H1 (cell line): ENCODE data around the gene CPZ. TPM values are rescaled to one million over a fixed set of nuclear protein-coding genes. Genes with fewer than 3 reads are reported as not detected.

Experiments
- CTCF ChIA-PET: fragments of 300-600 bp; sonication (Branson Sonifier 250); formaldehyde crosslinking; loops from one replicate; lab custom pipeline; 2021; ENCODE audit not compliant: partially characterized antibody; lab: Charles Lee
- POLR2A ChIA-PET: fragments of 300-600 bp; sonication (Branson Sonifier 250); formaldehyde crosslinking; loops from one replicate; lab custom pipeline; 2021; ENCODE audit warnings: inconsistent platforms; ENCODE audit not compliant: partially characterized antibody; lab: Charles Lee
- DNase-seq, 2 experiments: peaks; one replicate each; pipeline versions ENCODE4 v3.0.0 to v3.0.0-alpha.2; 2010 to 2022; ENCODE audit warnings: low spot score in 2 of 2, low read depth in 1 of 2, mixed read lengths in 1 of 2
- FAIRE-seq: peaks from 2 replicates; lab custom pipeline; 2011; peaks lifted over from hg19 to GRCh38; lab: Jason Lieb, UNC
- H2AFZ ChIP-seq: 2 replicates; pipeline ENCODE4 v1.8.1; 2012; ENCODE audit warnings: low read length, inconsistent platforms
- H2AK5ac ChIP-seq: 2 replicates; pipeline ENCODE4 v1.6.1; 2013; ENCODE audit warnings: low read depth, low read length
- H2BK120ac ChIP-seq: replicated peaks from 2 replicates; pipeline ENCODE3; 2013; ENCODE audit warnings: low read depth, low read length, inconsistent platforms
- H2BK12ac ChIP-seq: 2 replicates; pipeline ENCODE4 v1.6.1; 2013; ENCODE audit warnings: low read depth, low read length
- H2BK15ac ChIP-seq: 2 replicates; pipeline ENCODE4 v1.6.1; 2013; ENCODE audit warnings: low read length
- H2BK20ac ChIP-seq: 2 replicates; pipeline ENCODE4 v1.6.1; 2013; ENCODE audit warnings: low read length
- H2BK5ac ChIP-seq: 2 replicates; pipeline ENCODE4 v1.6.1; 2013; ENCODE audit warnings: low read depth, low read length
- H3K14ac ChIP-seq: 2 replicates; pipeline ENCODE4 v1.6.1; 2013; ENCODE audit warnings: inconsistent platforms; ENCODE audit not compliant: insufficient read length
- H3K18ac ChIP-seq: 2 replicates; pipeline ENCODE4 v1.6.1; 2013; ENCODE audit warnings: low read length; ENCODE audit errors: extremely low read depth
- H3K23ac ChIP-seq: 2 replicates; pipeline ENCODE4 v1.6.1; 2013; ENCODE audit warnings: inconsistent platforms; ENCODE audit not compliant: insufficient read length
- H3K23me2 ChIP-seq: 2 replicates; pipeline ENCODE4 v1.6.1; 2013; ENCODE audit warnings: low read depth, low read length
- H3K27ac ChIP-seq: 2 replicates; pipeline ENCODE4 v1.6.1; 2011; ENCODE audit warnings: low read depth, low read length, inconsistent platforms
- H3K27me3 ChIP-seq, 4 experiments: replicated peaks in 1 of 4; 1 replicate in 1 of 4; 2 replicates in 3 of 4; pipeline versions ENCODE4 v1.6.1 to v1.8.1; 2011 to 2013; ENCODE audit warnings: low read length in 3 of 4, mild to moderate bottlenecking in 3 of 4, inconsistent platforms in 2 of 4, mixed read lengths in 2 of 4, moderate library complexity in 1 of 4; ENCODE audit not compliant: control insufficient read depth in 3 of 4, insufficient read depth in 3 of 4; ENCODE audit errors: extremely low read depth in 1 of 4
- H3K36me3 ChIP-seq, 4 experiments: 2 replicates each; pipeline versions ENCODE4 v1.6.1 to v1.8.1; 2011 to 2013; ENCODE audit warnings: mild to moderate bottlenecking in 4 of 4, low read length in 3 of 4, moderate library complexity in 2 of 4, control low read depth in 1 of 4, inconsistent platforms in 1 of 4; ENCODE audit not compliant: insufficient read depth in 4 of 4, control insufficient read depth in 2 of 4
- H3K4ac ChIP-seq: replicated peaks from 2 replicates; pipeline ENCODE3; 2013; ENCODE audit warnings: low read length, low read depth, mixed read lengths, inconsistent platforms; ENCODE audit not compliant: insufficient read length
- H3K4me1 ChIP-seq, 4 experiments: replicated peaks in 1 of 4; 1 replicate in 1 of 4; 2 replicates in 3 of 4; pipeline versions ENCODE4 v1.6.1 to v1.8.1; 2011 to 2013; ENCODE audit warnings: low read length in 3 of 4, inconsistent platforms in 2 of 4, mixed read lengths in 1 of 4; ENCODE audit not compliant: insufficient read depth in 4 of 4, control insufficient read depth in 3 of 4
- H3K4me2 ChIP-seq, 2 experiments: 2 replicates each; pipeline versions ENCODE4 v1.6.1 to v1.8.1; 2011 to 2013; ENCODE audit warnings: low read depth in 2 of 2, low read length in 2 of 2, control low read depth in 1 of 2, inconsistent platforms in 1 of 2, mild to moderate bottlenecking in 1 of 2; ENCODE audit not compliant: insufficient read depth in 1 of 2
- H3K4me3 ChIP-seq, 4 experiments: fragments of 200-600, 300-600 bp in 1 of 4; sonication (generic), shearing (Covaris generic), sonication (Bioruptor Twin) in 1 of 4; 2 replicates each; pipeline versions ENCODE4 v1.5.1 to v1.8.1; 2011 to 2016; ENCODE audit warnings: low read length in 4 of 4, low read depth in 3 of 4, control low read depth in 2 of 4, inconsistent platforms in 2 of 4, mild to moderate bottlenecking in 2 of 4, mixed read lengths in 1 of 4, moderate library complexity in 1 of 4; ENCODE audit not compliant: insufficient read depth in 2 of 4; ENCODE audit errors: extremely low read depth in 1 of 4
- H3K56ac ChIP-seq: replicated peaks from 2 replicates; pipeline ENCODE3; 2013; ENCODE audit warnings: low read depth, mild to moderate bottlenecking, mixed read lengths, low read length, inconsistent platforms; ENCODE audit not compliant: insufficient read length
- H3K79me1 ChIP-seq: 2 replicates; pipeline ENCODE4 v1.6.1; 2013; ENCODE audit warnings: low read depth, low read length, control low read depth
- H3K79me2 ChIP-seq, 2 experiments: 2 replicates each; pipeline versions ENCODE4 v1.6.1 to v1.8.1; 2012 to 2013; ENCODE audit warnings: low read length in 2 of 2, mild to moderate bottlenecking in 2 of 2, inconsistent platforms in 1 of 2; ENCODE audit not compliant: insufficient read depth in 2 of 2, control insufficient read depth in 1 of 2
- H3K9ac ChIP-seq, 4 experiments: replicated peaks in 1 of 4; 1 replicate in 1 of 4; 2 replicates in 3 of 4; pipeline versions ENCODE4 v1.6.1 to v1.8.1; 2011 to 2013; ENCODE audit warnings: low read depth in 3 of 4, low read length in 3 of 4, control low read depth in 2 of 4, mild to moderate bottlenecking in 2 of 4, moderate library complexity in 2 of 4, inconsistent platforms in 1 of 4; ENCODE audit errors: extremely low read depth in 1 of 4
- H3K9me3 ChIP-seq, 2 experiments: 2 replicates each; pipeline versions ENCODE4 v1.6.1 to v1.8.1; 2012 to 2013; ENCODE audit warnings: mild to moderate bottlenecking in 2 of 2, moderate library complexity in 2 of 2, control low read depth in 1 of 2, inconsistent platforms in 1 of 2, low read depth in 1 of 2, low read length in 1 of 2, mixed read lengths in 1 of 2; ENCODE audit not compliant: insufficient read depth in 2 of 2
- H4K20me1 ChIP-seq, 2 experiments: replicated peaks in 1 of 2; 2 replicates each; pipeline versions ENCODE3 to v1.8.1; 2011 to 2013; ENCODE audit warnings: inconsistent platforms in 2 of 2, low read length in 2 of 2, mild to moderate bottlenecking in 1 of 2; ENCODE audit not compliant: insufficient read depth in 2 of 2, control insufficient read depth in 1 of 2
- H4K5ac ChIP-seq: 2 replicates; pipeline ENCODE4 v1.6.1; 2013; ENCODE audit warnings: low read length, low read depth, mixed read lengths, inconsistent platforms; ENCODE audit not compliant: insufficient read length
- H4K8ac ChIP-seq: 2 replicates; pipeline ENCODE4 v1.8.0; 2013; ENCODE audit warnings: mild to moderate bottlenecking, moderate library complexity, low read length, inconsistent platforms; ENCODE audit not compliant: insufficient read depth; ENCODE audit errors: extremely low read depth
- H4K91ac ChIP-seq: replicated peaks from 2 replicates; pipeline ENCODE3; 2013; ENCODE audit warnings: low read length, mixed read lengths, inconsistent platforms; ENCODE audit not compliant: insufficient read length
- ATF2 ChIP-seq: IDR thresholded peaks from 2 replicates; pipeline ENCODE4 v1.6.1; 2012; ENCODE audit warnings: low read length, inconsistent platforms
- CTBP2 ChIP-seq: IDR thresholded peaks from 2 replicates; pipeline ENCODE4 v1.7.0; 2011; ENCODE audit warnings: borderline replicate concordance, mild to moderate bottlenecking, moderate library complexity, mixed read lengths, low read length; ENCODE audit not compliant: insufficient read depth, insufficient read length
- E2F6 ChIP-seq: IDR thresholded peaks from 2 replicates; pipeline ENCODE4 v1.6.1; 2012; ENCODE audit warnings: inconsistent platforms
- GABPA ChIP-seq: IDR thresholded peaks from 2 replicates; pipeline ENCODE4 v1.6.1; 2011; ENCODE audit warnings: mild to moderate bottlenecking, low read length, moderate library complexity, borderline replicate concordance; ENCODE audit not compliant: insufficient read depth
- TBP ChIP-seq: IDR thresholded peaks from 2 replicates; pipeline ENCODE4 v1.6.1; 2011; ENCODE audit warnings: low read depth, low read length, improper control_type of control experiment
- WGBS, 2 experiments: shearing (Covaris generic) in 1 of 2; methylation state at CpG; one replicate each; pipeline versions ENCODE4 v1.1.6 to v1.1.7; 2013 to 2015; ENCODE audit warnings: low lambda C conversion rate in 2 of 2, mixed read lengths in 2 of 2, inconsistent platforms in 1 of 2, low coverage in 1 of 2, missing lambda C conversion rate in 1 of 2; ENCODE audit not compliant: insufficient replicate concordance in 2 of 2, insufficient coverage in 1 of 2, insufficient read length in 1 of 2; ENCODE audit errors: extremely low coverage in 1 of 2, missing lambda C conversion rate in 1 of 2; 5-methylcytosine and 5-hydroxymethylcytosine counted together
- polyA plus RNA-seq, 7 experiments: library from polyadenylated mRNA; depleted of rRNA in 3 of 7; stranded (reverse) in 5 of 7; unstranded in 2 of 7; fragments of >200 nt in 5 of 7; fragments of 200-250 nt in 2 of 7; gene quantifications; 1 replicate in 5 of 7; 2 replicates in 1 of 7; 4 replicates in 1 of 7; pipeline versions ENCODE4 v1.2.1 to v1.2.3, GENCODE V29; 2011 to 2013; ENCODE audit warnings: missing spikeins in 2 of 7, mixed read lengths in 2 of 7
- total RNA-seq: library from RNA; stranded (reverse); fragmentation: NEBNext Ultra II Directional; extraction: Animal tissue kit (Norgen Biotek cat#: 25700); gene quantifications from 2 replicates; pipeline ENCODE4 v1.2.1, GENCODE V29; 2021

CPZ gene
- total and polyA plus RNA-seq, 2 of the 8 experiments (the other 6 are each of a cell fraction or from before 2014, with no cell fraction given), result 28.8 to 40.7 TPM

GRCh38 chr4:8546766-8547107 lies 45.8 kb upstream of the CPZ start:
- Histone ChIP-seq H3K9me3 (no peaks in the 10 kb centered on the region), H2AK5ac (no peak overlapping the region), H3K4me1 (peaks cover 0 to 15% (median 3%) of the 10 kb centered on the region in 4 experiments; a peak in 5 of 7 replicates), H3K9ac (no peak overlapping the region), H3K27ac (no peak overlapping the region), H4K20me1 (no peaks in the 10 kb centered on the region), H2BK15ac (no peak overlapping the region; the same call in 1 of the 2 replicates), H2BK5ac (no peak overlapping the region), H3K4ac (peak overlapping the region; percentile 17), H2BK120ac (no peak overlapping the region), H3K23ac (no peak overlapping the region), H3K23me2 (no peaks in the 10 kb centered on the region), H4K8ac (peak overlapping the region; percentile 60; the same call in 1 of the 2 replicates), H3K79me2 (no peaks in the 10 kb centered on the region), H3K79me1 (no peaks in the 10 kb centered on the region), H2BK20ac (0 out of 2 replicates have a peak overlapping the region, but pooled peaks have one; percentile 37), H3K14ac (no peak overlapping the region), H2AFZ (no peak overlapping the region), H4K5ac (no peak overlapping the region), H3K4me3 (no peak overlapping the region), H3K4me2 (no peak overlapping the region), H3K18ac (peak overlapping the region; percentile 24; the same call in 1 of the 2 replicates), H3K36me3 (no peaks in the 10 kb centered on the region), H3K27me3 (no peaks in the 10 kb centered on the region; a peak in 1 of 7 replicates)
- CTCF ChIA-PET, result interaction anchor here (0.6 to 14.7 kb wide), 37 partner anchors 9 to 451 kb away, joined by 3 to 237 read pairs (median 5); partner anchors contain the start of genes CPZ, GPR78 and HTRA3
- POLR2A ChIA-PET, result interaction anchor here (0.7 to 1.0 kb wide), 5 partner anchors 13 to 106 kb away, joined by 3 read pairs; partner anchors contain the start of genes ACOX3 and TRMT44
- no peak for FAIRE-seq
- 78% methylated on average over 8 of the region's 8 CpGs; no CpG with 5 or more reads in 1 of the 2 experiments for WGBS, 2 experiments
- TF ChIP-seq CTBP2 (no peak), ATF2 (no peak), TBP (no peak), GABPA (no peak), E2F6 (peak; percentile 75)
- TF ChIP-seq, all 59 proteins: peak for 1
- peak overlapping the region; percentile 69 for H4K91ac ChIP-seq
- H2BK12ac ChIP-seq, result peak overlapping the region; percentile 75
- no peak for DNase-seq
- H3K56ac ChIP-seq, result no peak overlapping the region
